ENCODE data around the gene PARD3. TPM values are rescaled to one million over a fixed set of nuclear protein-coding genes. Genes with fewer than 3 reads are reported as not detected.

PARD3 gene
- total RNA-seq, 3 donors from 2014 or later = 48.2 to 93.7 (median 60.6) TPM

GRCh38 chr10:34575882-34576281, 239.2 kb downstream of the PARD3 start:
- no peaks in the 10 kb centered on the region for H3K4me1 ChIP-seq
- TF ChIP-seq, protein P1, sequence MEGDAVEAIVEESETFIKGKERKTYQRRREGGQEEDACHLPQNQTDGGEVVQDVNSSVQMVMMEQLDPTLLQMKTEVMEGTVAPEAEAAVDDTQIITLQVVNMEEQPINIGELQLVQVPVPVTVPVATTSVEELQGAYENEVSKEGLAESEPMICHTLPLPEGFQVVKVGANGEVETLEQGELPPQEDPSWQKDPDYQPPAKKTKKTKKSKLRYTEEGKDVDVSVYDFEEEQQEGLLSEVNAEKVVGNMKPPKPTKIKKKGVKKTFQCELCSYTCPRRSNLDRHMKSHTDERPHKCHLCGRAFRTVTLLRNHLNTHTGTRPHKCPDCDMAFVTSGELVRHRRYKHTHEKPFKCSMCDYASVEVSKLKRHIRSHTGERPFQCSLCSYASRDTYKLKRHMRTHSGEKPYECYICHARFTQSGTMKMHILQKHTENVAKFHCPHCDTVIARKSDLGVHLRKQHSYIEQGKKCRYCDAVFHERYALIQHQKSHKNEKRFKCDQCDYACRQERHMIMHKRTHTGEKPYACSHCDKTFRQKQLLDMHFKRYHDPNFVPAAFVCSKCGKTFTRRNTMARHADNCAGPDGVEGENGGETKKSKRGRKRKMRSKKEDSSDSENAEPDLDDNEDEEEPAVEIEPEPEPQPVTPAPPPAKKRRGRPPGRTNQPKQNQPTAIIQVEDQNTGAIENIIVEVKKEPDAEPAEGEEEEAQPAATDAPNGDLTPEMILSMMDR (IDR thresholded peaks at IDR 0.05) = no peak
- TF ChIP-seq POLR2AphosphoS5 (IDR thresholded peaks at IDR 0.05) (no peak), POLR2A (IDR thresholded peaks at IDR 0.05) (no peak)
- H3K27ac ChIP-seq = no peak overlapping the region

DNA sequence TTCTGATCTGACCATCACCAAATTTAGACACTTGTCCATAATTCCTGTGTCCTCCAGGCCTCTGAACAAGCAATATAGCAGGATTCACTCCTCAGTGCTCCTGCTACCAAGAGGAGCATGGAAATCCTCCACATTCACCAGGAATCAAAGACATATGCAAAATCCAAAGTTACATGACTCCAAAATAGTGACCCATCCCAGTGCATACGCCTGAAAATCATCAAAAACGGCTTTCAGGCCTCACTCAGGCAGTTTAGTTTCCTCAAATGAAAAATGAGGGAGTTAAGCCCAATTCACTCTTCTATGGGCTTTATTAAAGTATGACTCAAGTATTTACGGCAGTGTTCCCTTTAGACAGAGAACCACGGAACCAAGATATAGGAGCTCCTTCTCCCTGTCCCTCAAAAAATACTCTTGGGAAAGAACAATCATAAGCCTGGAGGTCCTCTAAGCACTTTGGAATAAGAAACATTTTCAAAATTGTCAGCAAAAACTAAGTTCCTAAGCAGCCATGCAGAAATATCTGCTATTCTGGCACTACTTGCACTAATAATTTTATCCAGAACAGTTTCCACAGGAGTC, 240.7 kb downstream of the PARD3 start:
- no peaks in the 10 kb centered on the region for H3K36me3 ChIP-seq
- peak overlapping the region in 1 of 2 donors; percentile 49 for H3K27ac ChIP-seq
- H3K9me3 ChIP-seq = no peaks in the 10 kb centered on the region
- H3K4me1 ChIP-seq = no peaks in the 10 kb centered on the region
- no peak for DNase-seq (ENCODE audit: low spot score in 2 of 2)
- TF ChIP-seq, protein P1 (IDR thresholded peaks at IDR 0.05) = no peak
- TF ChIP-seq POLR2AphosphoS5 (IDR thresholded peaks at IDR 0.05) (no peak), POLR2A (IDR thresholded peaks at IDR 0.05) (no peak)
- no peak overlapping the region for H3K4me3 ChIP-seq
- intact Hi-C loops (cut with DNase I; ENCODE audit: low total_unique reads) = no loop called here
- no peaks in the 10 kb centered on the region for H3K27me3 ChIP-seq

More at GRCh38 chr10:34575882-34576281, 239.2 kb downstream of the PARD3 start:
- Histone ChIP-seq H3K4me3 (no peak overlapping the region), H3K9me3 (no peaks in the 10 kb centered on the region), H3K36me3 (no peaks in the 10 kb centered on the region), H3K27me3 (no peaks in the 10 kb centered on the region)
- intact Hi-C loops (cut with DNase I; ENCODE audit: low total_unique reads) = no loop called here
- no peak for DNase-seq (ENCODE audit: low spot score in 2 of 2)

GRCh38 chr10:34570887-34571286, 244.2 kb downstream of the PARD3 start:
- Histone ChIP-seq H3K27ac (no peak overlapping the region), H3K4me1 (no peaks in the 10 kb centered on the region), H3K9me3 (no peaks in the 10 kb centered on the region), H3K27me3 (no peaks in the 10 kb centered on the region), H3K4me3 (no peak overlapping the region), H3K36me3 (no peaks in the 10 kb centered on the region)
- TF ChIP-seq, protein P1 (IDR thresholded peaks at IDR 0.05) = no peak
- TF ChIP-seq POLR2AphosphoS5 (IDR thresholded peaks at IDR 0.05) (no peak), POLR2A (IDR thresholded peaks at IDR 0.05) (no peak)
- DNase-seq (ENCODE audit: low spot score in 2 of 2) = no peak
- intact Hi-C loops (cut with DNase I; ENCODE audit: low total_unique reads) = no loop called here

- no peaks in the 10 kb centered on the region for H3K36me3 ChIP-seq
- intact Hi-C loops (cut with DNase I; ENCODE audit: low total_unique reads) = no loop called here
- no peaks in the 10 kb centered on the region for H3K9me3 ChIP-seq
- H3K27me3 ChIP-seq = no peaks in the 10 kb centered on the region
- no peak for TF ChIP-seq POLR2AphosphoS5 (IDR thresholded peaks at IDR 0.05)
- TF ChIP-seq, protein P1 (IDR thresholded peaks at IDR 0.05) = no peak
- TF ChIP-seq POLR2A (IDR thresholded peaks at IDR 0.05) = no peak
- DNase-seq (ENCODE audit: low spot score in 2 of 2) = no peak
- H3K27ac ChIP-seq = no peak overlapping the region
- no peaks in the 10 kb centered on the region for H3K4me1 ChIP-seq
- H3K4me3 ChIP-seq = no peak overlapping the region
Measured at GRCh38 chr10:34567659-34568253, 247.3 kb downstream of the PARD3 start.

GRCh38 chr10:34565934-34566333, 249.2 kb downstream of the PARD3 start:
- Histone ChIP-seq H3K4me3 (no peak overlapping the region), H3K9me3 (no peaks in the 10 kb centered on the region), H3K27me3 (no peaks in the 10 kb centered on the region), H3K4me1 (no peaks in the 10 kb centered on the region), H3K27ac (no peak overlapping the region), H3K36me3 (no peaks in the 10 kb centered on the region)
- intact Hi-C loops (cut with DNase I; ENCODE audit: low total_unique reads) = no loop called here
- DNase-seq (ENCODE audit: low spot score in 2 of 2) = no peak
- TF ChIP-seq POLR2A (IDR thresholded peaks at IDR 0.05) (no peak), POLR2AphosphoS5 (IDR thresholded peaks at IDR 0.05) (no peak)
- TF ChIP-seq, protein P1 (IDR thresholded peaks at IDR 0.05) = no peak
